NCI-H69 (cell line): ENCODE results near the gene LAPTM4A.
"Not testable (repeated sequence)": the region's sequence is repeated elsewhere in the genome, so short reads cannot be mapped to it uniquely, and the experiment has no call there.

Experiments
- DNase-seq: peaks from one replicate; lab custom pipeline; 2025; lab: John Stamatoyannopoulos, UW

Gene LAPTM4A

DNA sequence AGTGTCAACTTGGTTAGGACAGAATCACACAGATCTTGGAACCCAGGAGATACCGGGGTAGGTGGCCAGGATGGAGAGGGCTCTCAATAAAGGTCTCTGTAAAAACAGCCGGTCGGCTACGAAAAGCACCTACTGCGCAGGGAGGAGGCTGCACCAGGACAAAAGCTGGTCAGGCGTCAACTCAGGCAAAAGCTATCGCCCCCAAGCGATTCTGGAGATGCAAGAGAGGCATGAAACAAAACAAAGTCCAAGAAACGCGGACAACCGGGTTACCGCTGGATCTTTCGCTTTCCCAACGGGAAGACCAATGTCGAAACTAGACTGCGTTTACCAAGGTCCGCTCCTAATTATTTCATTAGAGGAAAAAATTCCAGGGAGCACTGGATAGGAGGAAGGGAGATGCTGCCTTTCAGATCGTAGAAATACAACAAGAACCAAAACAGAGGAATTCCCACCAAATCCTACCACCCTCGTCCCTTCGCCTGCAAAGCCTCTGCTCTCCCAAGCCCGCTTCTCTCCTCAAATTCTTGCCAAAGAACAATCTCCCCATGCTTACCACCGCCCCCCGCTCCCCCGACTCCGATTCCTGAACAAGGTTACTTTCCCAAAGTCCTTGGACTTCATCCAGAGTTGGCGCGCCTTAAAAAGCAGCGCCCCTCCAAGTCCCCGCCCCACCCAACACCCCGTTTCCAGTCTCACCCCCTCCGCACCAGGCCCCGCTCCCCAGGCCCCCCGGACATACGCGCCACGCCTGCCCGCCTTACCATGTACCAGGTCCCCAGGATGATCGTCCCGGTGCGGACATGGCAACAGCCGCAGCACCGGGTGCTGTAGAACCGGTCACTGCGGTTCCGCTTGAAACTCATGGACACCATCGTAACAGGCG is 539 bp downstream of the LAPTM4A start:
- peak; percentile 76 for DNase-seq

DNA sequence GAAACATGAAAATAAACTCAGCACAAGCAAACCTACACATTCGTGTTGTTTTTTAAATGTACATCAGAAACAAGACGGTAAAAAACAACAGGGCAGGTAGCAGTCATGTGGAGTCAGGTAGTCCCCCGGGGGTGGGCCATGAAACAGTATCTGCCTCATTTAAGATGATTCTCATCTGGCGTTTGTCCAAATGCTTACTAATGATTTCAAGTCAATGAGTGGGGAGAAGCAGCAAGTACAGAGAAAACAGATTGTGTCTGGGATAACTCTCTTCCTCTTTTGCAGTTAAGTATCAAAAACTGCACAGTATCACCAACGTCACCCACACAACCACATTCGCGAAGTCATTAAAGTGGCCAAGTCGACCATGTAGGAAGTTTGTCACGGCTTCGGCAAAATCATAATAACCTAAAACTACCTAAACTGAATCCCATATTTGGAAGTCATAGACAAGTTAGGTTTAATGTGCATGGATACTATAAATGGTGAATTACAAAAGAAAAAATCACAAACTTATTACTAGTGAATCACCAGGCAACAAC is 1.3 kb downstream of the LAPTM4A start:
- peak; percentile 94 for DNase-seq

- DNase-seq, result peak; percentile 48
Observed at GRCh38 chr2:20049637-20050036, 1.8 kb downstream of the LAPTM4A start.

DNA sequence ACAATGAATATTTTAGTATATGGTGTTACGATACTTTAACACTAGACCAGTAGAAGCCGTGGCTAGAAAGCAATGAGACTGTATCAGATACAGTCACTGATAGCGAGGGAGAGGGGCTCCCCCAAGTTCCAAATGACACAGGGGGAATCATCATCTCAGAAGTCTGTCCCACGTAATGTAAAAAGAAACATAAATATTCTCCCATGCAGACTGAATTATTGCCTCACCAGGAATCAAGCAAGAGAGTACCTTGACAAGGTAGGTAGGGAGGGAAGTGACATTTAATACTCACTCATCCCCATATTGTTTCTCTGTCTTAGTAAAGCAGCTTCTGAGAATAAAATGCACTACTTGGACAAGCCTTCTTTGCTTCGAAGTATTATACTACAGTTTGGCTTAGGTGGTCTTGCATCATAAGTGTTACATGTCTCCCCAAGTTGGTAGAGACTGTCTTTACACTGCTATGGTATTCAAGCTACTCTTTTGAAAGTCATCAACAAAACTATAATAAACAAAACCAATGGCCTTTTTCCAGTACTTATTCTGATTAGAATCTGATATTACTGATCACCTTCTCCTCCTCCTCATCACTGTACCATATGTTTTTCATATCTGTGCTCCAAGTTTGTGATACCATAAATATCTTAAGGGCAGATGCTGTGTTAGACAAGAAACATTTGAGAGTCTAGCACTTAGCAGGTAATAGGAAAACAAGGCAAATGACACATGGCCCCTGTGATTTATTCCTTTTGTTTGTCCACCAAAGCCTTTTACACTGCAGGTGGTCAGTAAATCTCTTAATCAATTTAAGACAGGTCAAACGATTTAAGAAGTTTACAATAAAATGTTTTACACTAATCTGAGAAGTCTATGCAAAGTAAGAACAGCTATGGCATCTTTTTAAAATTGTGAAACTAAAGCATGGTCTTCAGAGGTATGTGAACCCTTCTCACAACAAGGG is 2.7 kb downstream of the LAPTM4A start:
- DNase-seq, result peak; percentile 56

DNA sequence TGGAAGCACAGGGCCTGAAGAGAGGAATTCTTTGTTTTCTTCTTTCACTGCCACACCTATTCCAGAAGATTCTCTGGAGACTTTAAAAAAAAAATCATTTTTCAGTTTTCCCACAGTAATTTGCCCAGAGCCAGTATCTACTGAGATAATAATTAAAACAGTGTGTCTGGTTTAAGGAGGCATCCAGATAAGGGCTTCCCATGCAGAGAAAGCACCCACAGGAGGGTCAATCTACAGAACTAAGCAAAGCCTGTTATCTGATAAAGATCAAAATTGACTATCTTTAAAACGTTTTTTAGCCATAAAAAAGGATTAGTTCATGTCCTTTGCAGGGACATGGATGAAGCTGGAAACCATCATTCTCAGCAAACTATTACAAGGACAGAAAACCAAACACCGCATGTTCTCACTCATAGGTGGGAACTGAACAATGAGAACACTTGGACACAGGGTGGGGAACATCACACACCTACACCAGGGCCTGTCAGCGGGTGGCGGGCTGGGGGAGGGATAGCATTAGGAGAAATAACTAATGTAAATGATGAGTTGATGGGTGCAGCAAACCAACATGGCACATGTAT is 5.6 kb downstream of the LAPTM4A start:
- DNase-seq, result not testable (repeated sequence)

- no peak for DNase-seq
Observed at GRCh38 chr2:20044778-20045177, 6.7 kb downstream of the LAPTM4A start.

DNA sequence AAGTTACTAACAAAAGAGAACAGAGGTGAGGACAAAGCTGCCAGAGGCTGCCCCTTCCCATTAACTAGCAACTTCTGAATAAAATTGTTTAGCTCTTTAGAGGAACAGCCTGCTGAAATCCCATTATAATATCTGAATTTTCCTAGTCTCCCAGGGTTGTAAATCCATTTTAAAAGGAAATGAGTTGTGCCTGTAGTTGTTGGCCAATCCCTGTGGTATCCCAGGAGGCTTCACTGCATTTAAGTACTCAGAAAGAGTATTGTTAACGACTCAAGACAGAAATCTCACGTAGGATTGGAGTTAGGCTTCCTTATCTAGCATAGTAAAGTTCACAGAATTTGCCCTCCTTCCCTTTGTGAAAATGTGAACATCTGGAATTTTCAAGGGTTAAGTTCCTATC is 8.9 kb downstream of the LAPTM4A start:
- no peak for DNase-seq

DNA sequence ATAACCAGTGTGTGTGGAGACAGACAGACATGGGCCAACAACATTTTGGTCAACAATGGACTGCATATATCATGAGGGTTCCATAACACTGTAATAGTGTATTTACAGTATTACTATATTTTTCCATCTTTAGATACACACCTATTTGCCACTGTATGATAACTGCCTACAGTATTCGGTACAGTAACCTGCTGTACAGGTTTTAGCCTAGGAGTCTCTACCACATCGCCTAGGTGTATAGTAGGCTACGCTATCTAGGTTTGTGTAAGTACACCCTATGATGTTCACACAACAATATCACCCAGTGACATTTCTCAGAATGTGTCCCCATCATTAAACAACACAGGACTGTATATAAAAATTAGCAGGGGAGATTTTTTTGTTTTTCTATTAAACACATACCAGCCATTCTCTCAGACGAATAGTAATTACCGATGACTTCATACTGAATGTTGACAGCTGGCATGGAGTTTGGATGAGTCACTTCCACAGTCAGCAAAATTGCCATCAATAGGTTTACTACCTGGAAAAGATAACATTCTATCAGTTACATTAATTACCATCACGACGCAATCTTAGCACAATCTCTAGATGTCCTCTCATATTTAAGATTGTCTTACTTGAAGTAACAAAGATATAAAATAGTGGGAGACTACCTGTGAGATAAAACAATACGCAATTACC is 10.8 kb downstream of the LAPTM4A start:
- DNase-seq, result no peak

DNA sequence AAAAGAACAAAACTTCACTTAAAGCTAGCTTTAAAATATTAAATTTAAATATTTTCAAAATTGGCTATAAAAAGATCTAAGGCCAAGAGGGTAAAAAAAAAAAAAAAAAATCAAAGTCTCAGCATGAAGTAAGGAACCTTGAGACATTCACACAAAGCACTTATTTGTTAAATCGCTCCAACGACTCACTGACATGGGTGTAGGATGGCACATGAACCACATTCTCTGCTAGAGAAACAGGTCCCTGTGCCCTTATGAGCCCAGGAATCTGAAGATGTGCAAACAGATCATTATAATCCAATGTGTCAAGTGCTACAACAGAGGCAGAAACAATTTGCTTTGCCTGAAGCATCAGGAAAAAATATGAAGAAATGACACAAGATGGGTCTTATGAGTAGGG is 13.8 kb downstream of the LAPTM4A start:
- DNase-seq, result no peak

GRCh38 chr2:20035955-20036666 is 15.3 kb downstream of the LAPTM4A start:
- DNase-seq, result no peak

DNA sequence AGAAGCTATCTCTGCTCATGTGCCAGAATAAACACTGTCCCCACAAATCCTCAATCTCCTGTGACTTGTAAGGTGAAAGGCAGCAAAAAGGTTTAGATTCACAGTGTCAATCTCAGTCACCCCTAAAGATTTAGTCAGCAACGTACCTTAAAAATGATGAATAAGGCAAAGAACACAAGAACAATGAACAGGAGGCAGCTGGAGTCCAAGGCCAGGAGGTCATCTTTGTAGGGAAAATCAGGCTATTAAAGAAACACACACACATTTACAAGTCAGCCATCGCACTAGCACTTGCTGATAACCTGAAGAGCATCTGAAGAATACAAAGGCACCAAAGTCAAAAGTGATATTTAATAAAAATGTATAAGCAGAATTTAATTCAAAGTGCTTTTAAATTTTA is 16.6 kb downstream of the LAPTM4A start:
- no peak for DNase-seq

GRCh38 chr2:20034218-20034617 is 17.2 kb downstream of the LAPTM4A start:
- DNase-seq, result no peak

DNA sequence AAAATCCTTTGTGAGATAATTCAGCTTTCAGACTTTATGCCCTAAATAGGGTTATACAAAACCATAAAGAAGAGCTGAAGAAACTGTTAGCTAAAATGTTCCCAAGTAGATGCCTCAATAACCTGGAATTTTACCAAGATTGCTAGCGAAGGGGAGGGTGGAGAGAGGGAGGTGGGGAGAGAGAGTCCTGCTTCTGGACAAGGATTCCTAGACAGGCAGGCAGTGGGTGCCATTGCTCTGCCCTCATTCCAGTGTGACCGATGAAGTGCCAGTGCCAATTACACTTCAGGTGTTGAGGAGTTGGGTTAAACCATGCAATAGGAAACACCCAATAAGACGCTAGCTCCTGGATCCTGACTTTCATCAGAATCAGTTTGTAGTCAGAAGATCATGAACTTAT is 18.1 kb downstream of the LAPTM4A start:
- no peak for DNase-seq

DNA sequence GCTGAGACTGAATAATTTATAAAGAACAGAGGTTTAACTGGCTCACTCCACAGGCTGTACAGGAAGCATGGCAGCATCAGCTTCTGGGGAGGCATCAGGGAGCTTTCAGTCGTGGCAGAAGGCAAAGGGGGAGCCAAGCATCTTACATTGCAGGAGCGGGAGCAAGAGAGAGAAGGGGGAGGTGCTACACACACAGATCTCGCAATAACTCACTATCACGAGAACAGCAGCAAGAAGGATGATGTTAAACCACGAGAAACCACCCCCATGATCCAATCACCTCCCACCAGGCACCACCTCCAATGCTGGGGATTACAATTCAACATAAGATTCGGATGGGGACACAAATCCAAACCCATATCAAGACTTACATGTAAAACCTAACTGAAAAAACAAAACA is 21.2 kb downstream of the LAPTM4A start:
- no peak for DNase-seq

GRCh38 chr2:20027705-20028434 is 23.6 kb downstream of the LAPTM4A start:
- no peak for DNase-seq

GRCh38 chr2:20027260-20027677 is 24.2 kb downstream of the LAPTM4A start:
- DNase-seq, result no peak

- peak; percentile 30 for DNase-seq
Observed at GRCh38 chr2:20025065-20025786, 26.2 kb downstream of the LAPTM4A start.

DNA sequence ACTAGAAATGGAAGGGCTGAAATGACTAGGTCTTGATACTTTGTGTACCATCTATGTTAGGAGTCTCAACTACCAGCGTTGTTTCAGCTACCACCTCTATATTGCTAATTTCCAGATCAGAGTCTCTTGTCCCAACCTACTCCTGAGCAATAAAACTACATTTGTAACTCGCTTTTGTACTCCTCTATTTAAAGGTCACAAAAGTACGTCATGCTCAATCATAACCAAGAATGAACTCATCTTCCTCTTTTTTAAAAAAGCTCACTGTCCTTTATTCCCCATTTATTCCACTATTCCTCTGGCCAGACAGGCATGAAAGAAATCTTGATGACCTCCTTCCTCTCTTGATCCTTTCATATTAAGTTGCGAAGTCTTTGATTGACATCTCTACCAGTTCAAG is 27.7 kb downstream of the LAPTM4A start:
- no peak for DNase-seq

DNA sequence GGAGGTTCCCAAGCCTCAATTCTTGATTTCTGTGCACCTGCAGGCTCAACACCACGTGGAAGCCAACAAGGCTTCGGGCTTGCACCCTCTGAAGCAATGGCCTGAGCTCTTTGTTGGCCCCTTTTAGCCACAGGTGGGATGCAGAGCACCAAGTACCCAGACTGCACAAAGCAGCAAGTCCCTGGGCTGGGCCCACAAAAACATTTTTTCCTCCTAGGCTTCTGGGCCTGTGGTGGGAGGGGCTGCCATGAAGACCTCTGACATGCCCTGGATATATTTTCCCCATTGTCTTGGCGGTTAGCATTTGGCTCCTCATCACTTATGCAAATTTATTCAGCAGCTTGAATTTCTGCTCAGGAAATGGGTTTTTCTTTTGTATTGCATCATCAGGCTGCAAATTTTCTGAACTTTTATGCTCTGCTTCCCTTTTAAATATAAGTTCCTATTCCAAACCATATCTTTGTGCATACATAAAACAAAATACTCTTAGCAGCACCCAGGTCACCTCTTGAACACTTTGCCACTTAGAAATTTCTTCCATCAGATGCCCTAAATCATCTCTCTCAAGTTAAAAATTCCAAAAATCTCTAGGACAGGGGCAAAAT is 29.9 kb downstream of the LAPTM4A start:
- DNase-seq, result no peak
